HEK293 (cell line): ENCODE results near the gene THRA.

Experiments used
- EGR2 ChIP-seq: fragments of 450-650 bp; formaldehyde crosslinking; IDR thresholded peaks from 2 replicates; pipeline ENCODE4 v1.5.1; 2016; ENCODE audit warnings: low read depth, missing biosample characterization, missing genetic modification characterization
- GLI4 ChIP-seq: fragments of 450-650 bp; formaldehyde crosslinking; IDR thresholded peaks from 2 replicates; pipeline ENCODE4 v1.5.1; 2016; ENCODE audit warnings: missing biosample characterization, missing genetic modification characterization
- GLIS1 ChIP-seq: fragments of 450-650 bp; formaldehyde crosslinking; IDR thresholded peaks from 2 replicates; pipeline ENCODE4 v1.5.1; 2016; ENCODE audit warnings: missing biosample characterization, missing genetic modification characterization
- GLIS2 ChIP-seq: fragments of 450-650 bp; formaldehyde crosslinking; IDR thresholded peaks from 2 replicates; pipeline ENCODE4 v1.5.1; 2016; ENCODE audit warnings: missing biosample characterization, missing genetic modification characterization
- HIC1 ChIP-seq: fragments of 450-650 bp; formaldehyde crosslinking; IDR thresholded peaks from 2 replicates; pipeline ENCODE4 v1.5.1; 2016; ENCODE audit warnings: missing biosample characterization, missing genetic modification characterization
- IKZF3 ChIP-seq: fragments of 450-650 bp; IDR thresholded peaks from 2 replicates; pipeline ENCODE4 v1.5.0; 2018; ENCODE audit warnings: missing biosample characterization, mild to moderate bottlenecking, missing genetic modification characterization, moderate library complexity
- KLF8 ChIP-seq: fragments of 450-650 bp; formaldehyde crosslinking; IDR thresholded peaks from 2 replicates; pipeline ENCODE4 v1.5.1; 2016; ENCODE audit warnings: missing biosample characterization, missing genetic modification characterization
- RBAK ChIP-seq: fragments of 450-650 bp; formaldehyde crosslinking; IDR thresholded peaks from 2 replicates; pipeline ENCODE4 v1.5.1; 2016; ENCODE audit warnings: missing biosample characterization, missing genetic modification characterization
- SP2 ChIP-seq: fragments of 450-650 bp; formaldehyde crosslinking; IDR thresholded peaks from 2 replicates; pipeline ENCODE4 v1.5.1; 2016; ENCODE audit warnings: missing biosample characterization, missing genetic modification characterization
- YY1 ChIP-seq: fragments of 450-650 bp; formaldehyde crosslinking; IDR thresholded peaks from 2 replicates; pipeline ENCODE4 v1.5.1; 2018; ENCODE audit warnings: missing biosample characterization, missing genetic modification characterization
- ZBTB10 ChIP-seq: fragments of 450-650 bp; formaldehyde crosslinking; IDR thresholded peaks from 2 replicates; pipeline ENCODE4 v1.5.1; 2016; ENCODE audit warnings: missing biosample characterization, missing genetic modification characterization
- ZBTB26 ChIP-seq: fragments of 450-650 bp; formaldehyde crosslinking; optimal IDR thresholded peaks from 2 replicates; pipeline ENCODE3; 2016; ENCODE audit warnings: missing biosample characterization, mild to moderate bottlenecking, missing genetic modification characterization
- ZBTB8A ChIP-seq: fragments of 450-650 bp; formaldehyde crosslinking; IDR thresholded peaks from 2 replicates; pipeline ENCODE4 v1.5.1; 2016; ENCODE audit warnings: missing biosample characterization, missing genetic modification characterization
- ZFHX2 ChIP-seq: fragments of 450-650 bp; formaldehyde crosslinking; conservative IDR thresholded peaks from 2 replicates; pipeline ENCODE4 v1.5.1; 2016; ENCODE audit warnings: missing biosample characterization, missing genetic modification characterization
- ZFP69B ChIP-seq: fragments of 450-650 bp; formaldehyde crosslinking; IDR thresholded peaks from 2 replicates; pipeline ENCODE4 v1.5.1; 2016; ENCODE audit warnings: missing biosample characterization, missing genetic modification characterization
- ZNF341 ChIP-seq: fragments of 450-650 bp; formaldehyde crosslinking; IDR thresholded peaks from 2 replicates; pipeline ENCODE4; 2016; ENCODE audit warnings: low read depth, missing biosample characterization, missing genetic modification characterization
- ZNF350 ChIP-seq: fragments of 450-650 bp; formaldehyde crosslinking; IDR thresholded peaks from 2 replicates; pipeline ENCODE4 v1.5.0; 2017; ENCODE audit warnings: missing biosample characterization, mild to moderate bottlenecking, missing genetic modification characterization
- ZNF366 ChIP-seq: fragments of 450-650 bp; formaldehyde crosslinking; conservative IDR thresholded peaks from 2 replicates; pipeline ENCODE4 v1.5.1; 2016; ENCODE audit warnings: missing biosample characterization, missing genetic modification characterization
- ZNF558 ChIP-seq: fragments of 450-650 bp; formaldehyde crosslinking; IDR thresholded peaks from 2 replicates; pipeline ENCODE4 v1.5.1; 2016; ENCODE audit warnings: missing biosample characterization, missing genetic modification characterization
- ZNF580 ChIP-seq: fragments of 450-650 bp; formaldehyde crosslinking; IDR thresholded peaks from 2 replicates; pipeline ENCODE4 v1.5.1; 2016; ENCODE audit warnings: missing biosample characterization, missing genetic modification characterization
- ZSCAN30 ChIP-seq: fragments of 450-650 bp; IDR thresholded peaks from 2 replicates; pipeline ENCODE4 v1.5.1; 2018; ENCODE audit warnings: missing biosample characterization, mild to moderate bottlenecking, missing genetic modification characterization, moderate library complexity
- ZXDB ChIP-seq: fragments of 450-650 bp; formaldehyde crosslinking; IDR thresholded peaks from 2 replicates; pipeline ENCODE4 v1.5.1; 2016; ENCODE audit warnings: missing biosample characterization, missing genetic modification characterization
- TF ChIP-seq, protein P1 (sequence below): fragments of 450-650 bp; formaldehyde crosslinking; IDR thresholded peaks from 2 replicates; pipeline ENCODE4 v1.5.1; 2016; ENCODE audit warnings: missing biosample characterization, missing genetic modification characterization
- TF ChIP-seq, protein P2 (sequence below): fragments of 450-650 bp; formaldehyde crosslinking; IDR thresholded peaks from 2 replicates; pipeline ENCODE4 v1.5.1; 2016; ENCODE audit warnings: missing biosample characterization, missing genetic modification characterization
- TF ChIP-seq, protein P3 (sequence below): fragments of 450-650 bp; formaldehyde crosslinking; IDR thresholded peaks from 2 replicates; pipeline ENCODE4 v1.5.1; 2016; ENCODE audit warnings: missing biosample characterization, missing genetic modification characterization

THRA gene

DNA sequence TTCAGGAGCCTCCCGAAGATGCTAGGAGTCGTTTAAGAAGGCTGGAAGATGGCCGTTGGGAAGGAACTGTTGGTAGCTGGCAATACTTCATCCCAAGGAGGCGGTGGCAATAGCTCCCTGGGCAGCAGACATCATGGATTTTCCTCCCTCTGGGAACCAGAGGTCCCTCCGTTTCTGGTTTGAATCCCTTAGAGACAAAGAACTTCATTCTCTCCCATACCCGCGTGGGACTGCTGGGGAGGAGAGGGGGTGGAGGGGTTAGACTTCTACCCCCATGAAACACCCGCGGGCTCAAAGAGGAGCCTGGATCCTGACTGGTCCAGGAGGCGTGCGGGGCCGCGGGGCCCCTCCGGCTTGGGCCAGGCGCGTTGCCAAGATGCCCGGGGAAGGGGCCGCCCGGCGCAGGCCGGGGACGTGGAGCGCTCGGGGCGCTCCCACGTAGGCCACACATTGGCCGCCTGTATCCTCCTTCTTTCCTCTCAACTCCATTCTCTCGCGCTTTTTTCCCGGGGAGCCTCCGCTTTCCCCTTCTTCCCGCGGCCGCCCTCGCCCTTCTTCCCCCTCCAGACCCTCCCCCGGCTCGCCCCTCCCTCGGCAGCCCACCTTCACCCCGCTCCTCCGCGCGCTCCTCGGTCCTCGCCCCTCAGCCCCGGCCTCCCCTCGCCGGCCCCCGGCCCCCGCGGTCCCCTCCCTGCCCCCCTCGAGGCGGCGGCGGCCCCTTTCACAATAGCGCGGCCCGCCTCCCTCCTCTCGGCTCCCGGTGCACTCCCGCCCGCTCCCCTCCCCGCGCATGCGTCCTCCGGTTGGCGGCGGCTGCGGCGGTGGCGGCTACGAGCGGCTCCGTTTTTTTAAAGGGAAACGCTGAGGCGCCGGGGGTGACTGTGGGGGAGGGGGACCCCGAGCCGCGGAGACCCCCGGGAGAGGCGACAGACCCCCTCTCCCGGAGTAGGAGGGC, 58.7 kb downstream of the THRA start, which contains the start of gene MSL1 (continued):
- peak; percentile 49; the same call in 1 of the 2 replicates for TF ChIP-seq HIC1
- peak; percentile 74 for TF ChIP-seq ZNF341 (tag by site-specific recombination)
- TF ChIP-seq ZBTB26 (tag by site-specific recombination): peak; percentile 86
- TF ChIP-seq, protein P1, sequence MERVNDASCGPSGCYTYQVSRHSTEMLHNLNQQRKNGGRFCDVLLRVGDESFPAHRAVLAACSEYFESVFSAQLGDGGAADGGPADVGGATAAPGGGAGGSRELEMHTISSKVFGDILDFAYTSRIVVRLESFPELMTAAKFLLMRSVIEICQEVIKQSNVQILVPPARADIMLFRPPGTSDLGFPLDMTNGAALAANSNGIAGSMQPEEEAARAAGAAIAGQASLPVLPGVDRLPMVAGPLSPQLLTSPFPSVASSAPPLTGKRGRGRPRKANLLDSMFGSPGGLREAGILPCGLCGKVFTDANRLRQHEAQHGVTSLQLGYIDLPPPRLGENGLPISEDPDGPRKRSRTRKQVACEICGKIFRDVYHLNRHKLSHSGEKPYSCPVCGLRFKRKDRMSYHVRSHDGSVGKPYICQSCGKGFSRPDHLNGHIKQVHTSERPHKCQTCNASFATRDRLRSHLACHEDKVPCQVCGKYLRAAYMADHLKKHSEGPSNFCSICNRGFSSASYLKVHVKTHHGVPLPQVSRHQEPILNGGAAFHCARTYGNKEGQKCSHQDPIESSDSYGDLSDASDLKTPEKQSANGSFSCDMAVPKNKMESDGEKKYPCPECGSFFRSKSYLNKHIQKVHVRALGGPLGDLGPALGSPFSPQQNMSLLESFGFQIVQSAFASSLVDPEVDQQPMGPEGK: peak; percentile 81
- TF ChIP-seq, protein P2, sequence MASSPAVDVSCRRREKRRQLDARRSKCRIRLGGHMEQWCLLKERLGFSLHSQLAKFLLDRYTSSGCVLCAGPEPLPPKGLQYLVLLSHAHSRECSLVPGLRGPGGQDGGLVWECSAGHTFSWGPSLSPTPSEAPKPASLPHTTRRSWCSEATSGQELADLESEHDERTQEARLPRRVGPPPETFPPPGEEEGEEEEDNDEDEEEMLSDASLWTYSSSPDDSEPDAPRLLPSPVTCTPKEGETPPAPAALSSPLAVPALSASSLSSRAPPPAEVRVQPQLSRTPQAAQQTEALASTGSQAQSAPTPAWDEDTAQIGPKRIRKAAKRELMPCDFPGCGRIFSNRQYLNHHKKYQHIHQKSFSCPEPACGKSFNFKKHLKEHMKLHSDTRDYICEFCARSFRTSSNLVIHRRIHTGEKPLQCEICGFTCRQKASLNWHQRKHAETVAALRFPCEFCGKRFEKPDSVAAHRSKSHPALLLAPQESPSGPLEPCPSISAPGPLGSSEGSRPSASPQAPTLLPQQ (tag by site-specific recombination): peak; percentile 72
- peak; percentile 84 for TF ChIP-seq ZFHX2 (tag by site-specific recombination)
- peak; percentile 41 for TF ChIP-seq SP2 (tag by site-specific recombination)
- TF ChIP-seq IKZF3 (tag by site-specific recombination): peak; percentile 83
- TF ChIP-seq KLF8 (tag by site-specific recombination): peak; percentile 76
- TF ChIP-seq GLIS2 (tag by site-specific recombination): peak; percentile 76
- peak; percentile 80 for TF ChIP-seq ZBTB8A
- peak; percentile 46; the same call in 1 of the 2 replicates for TF ChIP-seq ZXDB (tag by site-specific recombination)
- peak; percentile 39; the same call in 1 of the 2 replicates for TF ChIP-seq ZNF366 (tag by site-specific recombination)
- TF ChIP-seq ZFP69B (tag by site-specific recombination): 0 out of 2 replicates have a peak, but pooled peaks have one; percentile 47
- peak; percentile 26; the same call in 1 of the 2 replicates for TF ChIP-seq ZSCAN30
- TF ChIP-seq YY1 (tag by site-specific recombination): peak; percentile 50; the same call in 1 of the 2 replicates
- no peak for TF ChIP-seq ZNF558
- no peak for TF ChIP-seq GLI4 (tag by site-specific recombination)
- peak; percentile 63 for TF ChIP-seq GLIS1 (tag by site-specific recombination)
- 0 out of 2 replicates have a peak, but pooled peaks have one; percentile 39 for TF ChIP-seq ZNF580
- no peak for TF ChIP-seq RBAK (tag by site-specific recombination)
- TF ChIP-seq, protein P3, sequence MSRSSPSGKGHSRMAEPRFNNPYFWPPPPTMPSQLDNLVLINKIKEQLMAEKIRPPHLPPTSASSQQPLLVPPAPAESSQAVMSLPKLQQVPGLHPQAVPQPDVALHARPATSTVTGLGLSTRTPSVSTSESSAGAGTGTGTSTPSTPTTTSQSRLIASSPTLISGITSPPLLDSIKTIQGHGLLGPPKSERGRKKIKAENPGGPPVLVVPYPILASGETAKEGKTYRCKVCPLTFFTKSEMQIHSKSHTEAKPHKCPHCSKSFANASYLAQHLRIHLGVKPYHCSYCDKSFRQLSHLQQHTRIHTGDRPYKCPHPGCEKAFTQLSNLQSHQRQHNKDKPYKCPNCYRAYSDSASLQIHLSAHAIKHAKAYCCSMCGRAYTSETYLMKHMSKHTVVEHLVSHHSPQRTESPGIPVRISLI (tag by site-specific recombination): no peak
- no peak for TF ChIP-seq ZNF350 (tag by site-specific recombination)
- TF ChIP-seq EGR2 (tag by site-specific recombination): peak; percentile 66
- peak; percentile 64; the same call in 1 of the 2 replicates for TF ChIP-seq ZBTB10 (tag by site-specific recombination)
